K562 (cell line): Measurements from ENCODE around the gene HEY2. TPM values are rescaled to one million over a fixed set of nuclear protein-coding genes. Genes with fewer than 3 reads are reported as not detected.
A peak's percentile ranks its signal among the peaks of the same experiment; 100 is the strongest.

Source experiments
- BRF2 ChIP-seq: IDR thresholded peaks from 3 replicates; pipeline ENCODE4 v1.6.1; 2011; ENCODE audit warnings: borderline replicate concordance, mild to moderate bottlenecking; ENCODE audit not compliant: insufficient read length, insufficient read depth
- CREM ChIP-seq: IDR thresholded peaks from 2 replicates; pipeline ENCODE4 v1.6.1; 2014; ENCODE audit warnings: antibody characterized with exemption, low read depth
- FOXP4 ChIP-seq: sonication (generic); formaldehyde crosslinking; IDR thresholded peaks from 2 replicates; pipeline ENCODE4 v1.8.0; 2022; ENCODE audit warnings: mild to moderate bottlenecking, missing genetic modification reagents, borderline replicate concordance
- GABPB1 ChIP-seq: sonication (generic); formaldehyde crosslinking; IDR thresholded peaks from 2 replicates; pipeline ENCODE4 v1.8.0; 2022; ENCODE audit warnings: mild to moderate bottlenecking, missing genetic modification reagents
- JUND ChIP-seq, 2 experiments: IDR thresholded peaks; 2 replicates in 1 of 2; 3 replicates in 1 of 2; pipeline ENCODE4 v1.6.1; 2011; ENCODE audit warnings: borderline replicate concordance in 2 of 2, low read depth in 2 of 2, low read length in 2 of 2, improper control_type of control experiment in 1 of 2, missing biosample characterization in 1 of 2, missing genetic modification characterization in 1 of 2, missing genetic modification reagents in 1 of 2
- MBD1 ChIP-seq: fragments of 250-450 bp; sonication (Bioruptor Pico); IDR thresholded peaks from 2 replicates; pipeline ENCODE4 v1.8.0; 2022; ENCODE audit warnings: inconsistent platforms
- RAD21 ChIP-seq, 2 experiments: fragments of 250-450 bp in 1 of 2; fragments of 450-650 bp in 1 of 2; sonication (Bioruptor Pico) in 1 of 2; formaldehyde crosslinking in 1 of 2; IDR thresholded peaks in 1 of 2; conservative IDR thresholded peaks in 1 of 2; 2 replicates each; pipeline versions ENCODE4 v1.4.0 to v1.8.0; 2020 to 2022; ENCODE audit warnings: mild to moderate bottlenecking in 2 of 2, moderate library complexity in 1 of 2
- RNF2 ChIP-seq: sonication (generic); IDR thresholded peaks from 2 replicates; pipeline ENCODE4 v1.6.1; 2016
- SETDB1 ChIP-seq: IDR thresholded peaks from one replicate; pipeline ENCODE4 v1.6.1; 2012; ENCODE audit warnings: low read length, control low read depth, inconsistent platforms
- SIRT6 ChIP-seq: IDR thresholded peaks from one replicate; pipeline ENCODE4 v1.6.1; 2012; ENCODE audit warnings: low read depth, mild to moderate bottlenecking, control low read depth, inconsistent platforms, low read length, moderate library complexity
- SMC3 ChIP-seq: conservative IDR thresholded peaks from 2 replicates; pipeline ENCODE4 v1.6.1; 2011; ENCODE audit warnings: low read depth, low read length, improper control_type of control experiment; ENCODE audit not compliant: insufficient read depth
- TAF7 ChIP-seq: fragments of 450-650 bp; IDR thresholded peaks from 2 replicates; pipeline ENCODE4 v1.6.1; 2016; ENCODE audit warnings: missing genetic modification characterization, missing compliant biosample characterization
- TFAP4 ChIP-seq: sonication (generic); formaldehyde crosslinking; IDR thresholded peaks from 2 replicates; pipeline ENCODE4 v1.8.0; 2022; ENCODE audit warnings: missing genetic modification reagents, mild to moderate bottlenecking, moderate library complexity, borderline replicate concordance
- XRCC5 ChIP-seq: fragments of 200-400 bp; formaldehyde crosslinking; IDR thresholded peaks from 2 replicates; pipeline ENCODE4 v1.6.1; 2017; ENCODE audit warnings: low read depth, mild to moderate bottlenecking, low read length
- YY1 ChIP-seq, 3 experiments: IDR thresholded peaks; 2 replicates each; pipeline ENCODE4 v1.6.1; 2011; ENCODE audit warnings: low read length in 2 of 3, mild to moderate bottlenecking in 2 of 3, moderate library complexity in 2 of 3, borderline replicate concordance in 1 of 3, control low read depth in 1 of 3, low read depth in 1 of 3; ENCODE audit not compliant: insufficient read depth in 3 of 3, insufficient replicate concordance in 2 of 3, control insufficient read depth in 1 of 3, insufficient read length in 1 of 3; ENCODE audit errors: extremely low read depth in 1 of 3
- polyA plus RNA-seq, 8 experiments: library from polyadenylated mRNA; depleted of rRNA in 4 of 8; stranded (reverse) in 5 of 8; unstranded in 3 of 8; fragments of >200 nt; fragmentation: Nextera tagmentation in 2 of 8; fragmentation: Illumina TruSeq in 1 of 8; extraction: Ambion mirVana in 2 of 8; extraction: Trizol in 1 of 8; gene quantifications; 2 replicates each; pipeline versions ENCODE4 v1.2.1 to v1.2.3, GENCODE V29; 2011 to 2014; ENCODE audit warnings: inconsistent platforms in 1 of 8, missing spikeins in 1 of 8
- total RNA-seq, 7 experiments: library from RNA; depleted of rRNA in 6 of 7; stranded (reverse); fragments of >200 nt in 6 of 7; fragmentation: Illumina TruSeq in 2 of 7; extraction: Trizol in 2 of 7; gene quantifications; 2 replicates each; pipeline versions ENCODE4 v1.2.1 to v1.2.3, GENCODE V29; 2011 to 2021; ENCODE audit warnings: low replicate concordance in 1 of 7

The HEY2 gene
- total and polyA plus RNA-seq, 9 of the 15 experiments (the other 6 are each of a cell fraction or from before 2014, with no cell fraction given), result 0.03 to 0.07 (median 0.06) TPM; not detected in 5

GRCh38 chr6:125759184-125759902 is 9.9 kb downstream of the HEY2 start (continued):
- TF ChIP-seq MBD1 (CRISPR knock-in tag) (peak; percentile 27; the same call in 1 of the 2 replicates), TFAP4 (CRISPR knock-in tag) (0 out of 2 replicates have a peak, but pooled peaks have one; percentile 35), RAD21 (CRISPR knock-in tag; conservative IDR thresholded peaks at IDR 0.05 in 1 of 2, IDR thresholded peaks at IDR 0.05 in 1 of 2) (peak; percentile 48 to 77), JUND (IDR thresholded peaks at IDR 0.05; ENCODE audit: borderline replicate concordance, low read depth, low read length) (peak; percentile 49), JUND (tag; IDR thresholded peaks at IDR 0.05; ENCODE audit: borderline replicate concordance, low read depth, low read length) (no peak; the same call in 2 of the 3 replicates), SMC3 (peak; percentile 81), CREM (peak; percentile 65), FOXP4 (CRISPR knock-in tag) (no peak), XRCC5 (0 out of 2 replicates have a peak, but pooled peaks have one; percentile 72), TAF7 (tag) (no peak), YY1 (IDR thresholded peaks at IDR 0.05; ENCODE audit: borderline replicate concordance in 1 of 3, control insufficient read depth in 1 of 3, extremely low read depth in 1 of 3, insufficient read depth in 3 of 3, insufficient read length in 1 of 3, insufficient replicate concordance in 2 of 3, low read depth in 1 of 3, low read length in 2 of 3) (peak in 1 of 3 experiments; percentile 64), GABPB1 (CRISPR knock-in tag) (peak; percentile 42; the same call in 1 of the 2 replicates), RNF2 (peak; percentile 20; the same call in 1 of the 2 replicates), BRF2 (no peak), SIRT6 (no peak), SETDB1 (peak; percentile 51)
